ENCODE results near the gene SHOC2.

Gene SHOC2

GRCh38 chr10:110923856-110924493, 4.6 kb downstream of the SHOC2 start:
- H3K4me1 ChIP-seq (ENCODE audit: control insufficient read depth in 1 of 2, insufficient read depth in 2 of 2, low read length in 2 of 2) = peaks cover 16 to 35% of the 10 kb centered on the region in 2 donors
- H3K36me3 ChIP-seq (ENCODE audit: control insufficient read depth in 1 of 2, insufficient read depth in 2 of 2, low read length in 2 of 2) = peaks cover 0 to under 1% of the 10 kb centered on the region in 2 donors
- H3K4me3 ChIP-seq (ENCODE audit: low read depth in 1 of 2, low read length in 2 of 2) = no peak overlapping the region
- no peaks in the 10 kb centered on the region for H3K9me3 ChIP-seq (ENCODE audit: control insufficient read depth in 1 of 2, low read length in 2 of 2)
- H3K27me3 ChIP-seq (ENCODE audit: low read depth, low read length) = no peaks in the 10 kb centered on the region
- H3K27ac ChIP-seq (ENCODE audit: low read length) = no peak overlapping the region

- Histone ChIP-seq H3K27ac (ENCODE audit: low read length) (no peak overlapping the region), H3K4me3 (ENCODE audit: low read depth in 1 of 2, low read length in 2 of 2) (no peak overlapping the region), H3K27me3 (ENCODE audit: low read depth, low read length) (no peaks in the 10 kb centered on the region), H3K4me1 (ENCODE audit: control insufficient read depth in 1 of 2, insufficient read depth in 2 of 2, low read length in 2 of 2) (peaks cover 16 to 32% of the 10 kb centered on the region in 2 donors), H3K36me3 (ENCODE audit: control insufficient read depth in 1 of 2, insufficient read depth in 2 of 2, low read length in 2 of 2) (no peaks in the 10 kb centered on the region), H3K9me3 (ENCODE audit: control insufficient read depth in 1 of 2, low read length in 2 of 2) (no peaks in the 10 kb centered on the region)
Observed at GRCh38 chr10:110927461-110927860, 8.1 kb downstream of the SHOC2 start.

DNA sequence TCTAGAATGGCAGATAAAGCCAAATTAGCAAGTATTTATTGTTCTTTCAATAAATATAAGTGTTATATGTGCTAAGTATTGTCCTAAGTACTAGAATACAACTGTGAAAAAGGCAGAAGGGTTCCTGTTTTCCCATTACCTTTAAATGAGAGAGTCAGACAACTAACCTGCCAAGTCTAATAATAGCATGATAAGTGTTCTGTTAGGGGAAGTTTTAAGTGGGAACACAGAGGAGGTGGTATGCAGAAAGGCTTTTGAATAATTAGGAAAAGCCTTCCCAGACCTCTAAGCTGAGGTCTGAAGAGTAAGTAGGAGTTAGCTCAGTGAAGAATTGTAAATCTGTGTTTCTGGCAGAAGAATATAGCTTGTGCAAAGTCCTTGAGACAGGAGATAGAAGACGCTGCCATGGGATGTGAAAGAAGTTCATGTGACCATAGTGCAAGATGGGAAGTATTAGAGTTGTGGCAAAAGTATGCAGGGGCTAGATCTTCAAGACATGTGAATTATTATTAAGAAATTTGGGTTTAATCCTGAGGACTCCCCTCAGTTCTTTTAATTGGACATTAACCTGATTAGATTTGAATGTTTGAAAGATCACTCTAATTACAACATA, 12.5 kb downstream of the SHOC2 start:
- no peaks in the 10 kb centered on the region for H3K36me3 ChIP-seq (ENCODE audit: control insufficient read depth in 1 of 2, insufficient read depth in 2 of 2, low read length in 2 of 2)
- no peaks in the 10 kb centered on the region for H3K27me3 ChIP-seq (ENCODE audit: low read depth, low read length)
- H3K4me1 ChIP-seq (ENCODE audit: control insufficient read depth in 1 of 2, insufficient read depth in 2 of 2, low read length in 2 of 2) = peaks cover 5 to 20% of the 10 kb centered on the region in 2 donors
- H3K4me3 ChIP-seq (ENCODE audit: low read depth in 1 of 2, low read length in 2 of 2) = no peak overlapping the region
- no peaks in the 10 kb centered on the region for H3K9me3 ChIP-seq (ENCODE audit: control insufficient read depth in 1 of 2, low read length in 2 of 2)
- no peak overlapping the region for H3K27ac ChIP-seq (ENCODE audit: low read length)

DNA sequence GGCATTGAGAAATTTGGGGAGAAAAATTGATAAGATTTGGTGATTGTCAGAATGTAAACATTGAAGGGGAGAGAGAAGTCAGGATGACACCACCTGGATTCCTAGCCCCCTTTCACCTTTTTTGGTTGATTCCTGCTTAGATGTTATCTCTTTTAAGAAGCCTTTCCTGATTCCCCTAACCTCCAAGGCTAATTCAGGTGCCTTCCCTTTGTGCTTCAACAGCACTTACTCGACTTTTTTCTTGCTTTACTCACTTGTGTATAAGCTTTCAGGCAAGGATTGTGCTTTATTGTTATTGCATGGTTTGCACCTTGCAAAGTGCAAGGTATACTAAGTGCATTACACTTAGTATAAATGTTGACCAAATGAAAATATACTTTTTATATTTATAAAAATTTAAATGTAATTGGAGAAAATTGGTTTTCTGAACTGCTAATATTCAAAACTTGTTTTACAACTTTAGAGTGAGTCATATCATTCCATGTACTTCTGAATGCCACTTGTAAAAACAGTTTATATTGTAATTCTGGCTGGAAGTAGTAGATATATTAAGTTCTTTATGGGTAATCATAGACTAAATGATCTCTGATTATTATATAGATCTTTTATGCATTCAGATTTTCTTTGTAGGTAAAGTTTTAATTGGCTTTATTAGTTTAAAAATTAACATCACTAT, 13.2 kb downstream of the SHOC2 start:
- H3K9me3 ChIP-seq (ENCODE audit: control insufficient read depth in 1 of 2, low read length in 2 of 2) = no peaks in the 10 kb centered on the region
- H3K4me3 ChIP-seq (ENCODE audit: low read depth in 1 of 2, low read length in 2 of 2) = no peak overlapping the region
- H3K36me3 ChIP-seq (ENCODE audit: control insufficient read depth in 1 of 2, insufficient read depth in 2 of 2, low read length in 2 of 2) = no peaks in the 10 kb centered on the region
- H3K4me1 ChIP-seq (ENCODE audit: control insufficient read depth in 1 of 2, insufficient read depth in 2 of 2, low read length in 2 of 2) = peaks cover 5 to 20% of the 10 kb centered on the region in 2 donors
- no peak overlapping the region for H3K27ac ChIP-seq (ENCODE audit: low read length)
- no peaks in the 10 kb centered on the region for H3K27me3 ChIP-seq (ENCODE audit: low read depth, low read length)

DNA sequence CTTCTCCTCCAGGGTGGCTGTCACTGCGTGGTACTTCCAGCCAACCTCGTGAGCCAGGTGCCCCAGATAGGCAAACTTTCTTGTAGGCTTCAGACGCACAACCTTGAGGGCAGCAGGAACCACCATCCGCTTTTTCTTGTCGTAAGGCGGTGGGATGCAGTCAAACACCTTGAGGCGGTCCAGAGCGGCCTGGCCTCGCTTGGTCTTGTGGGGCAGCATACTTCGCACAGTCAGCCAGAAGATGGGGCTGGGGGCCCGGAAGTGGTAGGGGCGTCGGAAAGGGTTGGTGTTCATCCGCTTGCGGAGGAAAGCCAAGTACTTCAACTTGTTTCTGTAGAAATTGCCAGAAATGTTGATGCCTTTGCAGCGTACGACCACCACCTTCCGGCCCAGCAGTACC, 17.4 kb downstream of the SHOC2 start:
- H3K4me3 ChIP-seq (ENCODE audit: low read depth in 1 of 2, low read length in 2 of 2) = no peak overlapping the region
- H3K36me3 ChIP-seq (ENCODE audit: control insufficient read depth in 1 of 2, insufficient read depth in 2 of 2, low read length in 2 of 2) = no peaks in the 10 kb centered on the region
- no peaks in the 10 kb centered on the region for H3K27me3 ChIP-seq (ENCODE audit: low read depth, low read length)
- peaks cover 5 to 9% of the 10 kb centered on the region in 2 donors for H3K4me1 ChIP-seq (ENCODE audit: control insufficient read depth in 1 of 2, insufficient read depth in 2 of 2, low read length in 2 of 2)
- no peak overlapping the region for H3K27ac ChIP-seq (ENCODE audit: low read length)
- H3K9me3 ChIP-seq (ENCODE audit: control insufficient read depth in 1 of 2, low read length in 2 of 2) = no peaks in the 10 kb centered on the region

GRCh38 chr10:110939419-110939818, 20.0 kb downstream of the SHOC2 start:
- Histone ChIP-seq H3K4me1 (ENCODE audit: control insufficient read depth in 1 of 2, insufficient read depth in 2 of 2, low read length in 2 of 2) (no peaks in the 10 kb centered on the region), H3K36me3 (ENCODE audit: control insufficient read depth in 1 of 2, insufficient read depth in 2 of 2, low read length in 2 of 2) (peaks cover 0 to 8% of the 10 kb centered on the region in 2 donors)

DNA sequence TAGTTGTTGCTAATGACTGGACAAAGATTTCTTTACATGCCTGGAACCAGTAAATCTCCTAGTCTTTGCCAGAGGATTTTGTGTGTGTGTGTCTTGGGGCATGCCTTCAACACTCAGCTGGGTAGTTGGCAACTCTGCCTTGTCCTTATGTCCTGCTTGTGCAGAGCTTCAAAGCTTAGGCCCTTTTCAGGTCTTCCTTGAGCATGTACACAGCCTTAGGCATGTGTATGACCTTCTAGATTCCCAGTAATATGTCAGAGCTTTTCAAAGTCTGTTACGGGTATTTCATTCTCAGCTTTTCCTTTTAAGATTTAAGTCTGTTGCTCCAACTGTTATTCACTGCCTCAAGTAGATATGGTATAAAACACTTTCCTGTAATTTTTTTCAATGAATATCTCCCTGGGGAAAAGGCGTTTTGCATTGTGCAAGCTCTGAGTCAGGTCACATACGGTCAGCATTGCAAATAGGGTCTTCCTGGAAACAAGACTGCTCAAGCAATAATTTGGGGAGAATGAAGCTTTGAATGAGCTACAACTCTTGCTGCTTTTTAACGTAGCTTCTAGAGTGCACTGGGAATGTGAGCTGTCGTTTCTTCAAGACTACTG, 25.5 kb downstream of the SHOC2 start:
- peaks cover 0 to 8% of the 10 kb centered on the region in 2 donors for H3K36me3 ChIP-seq (ENCODE audit: control insufficient read depth in 1 of 2, insufficient read depth in 2 of 2, low read length in 2 of 2)
- no peaks in the 10 kb centered on the region for H3K9me3 ChIP-seq (ENCODE audit: control insufficient read depth in 1 of 2, low read length in 2 of 2)
- H3K4me3 ChIP-seq (ENCODE audit: low read depth in 1 of 2, low read length in 2 of 2) = no peak overlapping the region
- peaks cover 0 to 6% of the 10 kb centered on the region in 2 donors for H3K4me1 ChIP-seq (ENCODE audit: control insufficient read depth in 1 of 2, insufficient read depth in 2 of 2, low read length in 2 of 2)
- H3K27me3 ChIP-seq (ENCODE audit: low read depth, low read length) = no peaks in the 10 kb centered on the region
- H3K27ac ChIP-seq (ENCODE audit: low read length) = no peak overlapping the region

More at GRCh38 chr10:110939419-110939818, 20.0 kb downstream of the SHOC2 start:
- no peak overlapping the region for H3K4me3 ChIP-seq (ENCODE audit: low read depth in 1 of 2, low read length in 2 of 2)
- H3K27me3 ChIP-seq (ENCODE audit: low read depth, low read length) = no peaks in the 10 kb centered on the region
- H3K27ac ChIP-seq (ENCODE audit: low read length) = no peak overlapping the region
- no peaks in the 10 kb centered on the region for H3K9me3 ChIP-seq (ENCODE audit: control insufficient read depth in 1 of 2, low read length in 2 of 2)

DNA sequence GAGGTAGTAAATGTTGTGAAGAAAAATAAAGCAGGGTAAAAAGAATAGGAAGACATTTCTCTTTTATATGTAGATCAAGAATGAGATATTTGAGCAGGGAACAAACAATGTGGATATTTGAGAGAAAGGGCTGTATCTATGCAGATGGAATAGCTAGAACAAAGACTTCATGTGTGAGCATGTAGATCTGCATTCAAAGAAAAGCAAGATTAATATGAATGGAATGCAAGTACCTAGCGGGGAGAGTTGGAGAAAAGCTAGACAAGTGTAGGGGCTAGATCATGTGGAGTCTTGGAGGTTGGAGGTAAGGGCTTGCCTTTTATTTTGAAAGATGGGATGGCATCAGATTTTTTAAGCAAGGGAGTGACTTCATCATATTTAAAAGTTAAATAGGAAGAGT, 27.1 kb downstream of the SHOC2 start:
- peaks cover 0 to 6% of the 10 kb centered on the region in 2 donors for H3K4me1 ChIP-seq (ENCODE audit: control insufficient read depth in 1 of 2, insufficient read depth in 2 of 2, low read length in 2 of 2)
- no peaks in the 10 kb centered on the region for H3K27me3 ChIP-seq (ENCODE audit: low read depth, low read length)
- no peaks in the 10 kb centered on the region for H3K9me3 ChIP-seq (ENCODE audit: control insufficient read depth in 1 of 2, low read length in 2 of 2)
- H3K27ac ChIP-seq (ENCODE audit: low read length) = no peak overlapping the region
- peaks cover 0 to 8% of the 10 kb centered on the region in 2 donors for H3K36me3 ChIP-seq (ENCODE audit: control insufficient read depth in 1 of 2, insufficient read depth in 2 of 2, low read length in 2 of 2)
- H3K4me3 ChIP-seq (ENCODE audit: low read depth in 1 of 2, low read length in 2 of 2) = no peak overlapping the region

DNA sequence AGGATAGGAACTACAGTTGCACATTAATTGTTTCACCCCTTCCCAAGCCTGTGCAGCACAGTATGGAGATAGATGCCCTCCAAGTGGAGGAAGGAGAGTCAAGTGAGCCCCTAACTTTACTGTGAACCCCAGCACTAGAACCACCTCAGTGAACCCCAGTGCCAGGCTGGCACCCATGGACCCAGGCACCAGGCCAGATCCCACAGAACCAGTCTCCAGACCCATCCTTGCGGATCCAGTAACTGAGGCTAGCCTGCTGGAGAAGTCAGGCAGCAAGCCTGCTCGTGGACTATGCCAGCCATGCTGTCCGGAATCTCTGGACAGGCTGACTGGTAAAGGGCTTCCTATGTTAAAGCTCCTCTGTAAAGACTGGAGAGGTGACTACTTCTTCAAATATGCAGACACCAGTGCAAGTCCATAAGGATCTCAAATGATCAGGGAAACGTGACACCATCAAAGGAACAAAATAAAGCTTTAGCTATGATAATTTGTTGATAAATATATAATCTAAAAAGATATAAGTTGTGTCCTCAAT, 27.7 kb downstream of the SHOC2 start:
- H3K9me3 ChIP-seq (ENCODE audit: control insufficient read depth in 1 of 2, low read length in 2 of 2) = no peaks in the 10 kb centered on the region
- peaks cover 0 to 8% of the 10 kb centered on the region in 2 donors for H3K36me3 ChIP-seq (ENCODE audit: control insufficient read depth in 1 of 2, insufficient read depth in 2 of 2, low read length in 2 of 2)
- no peaks in the 10 kb centered on the region for H3K27me3 ChIP-seq (ENCODE audit: low read depth, low read length)
- H3K27ac ChIP-seq (ENCODE audit: low read length) = no peak overlapping the region
- H3K4me3 ChIP-seq (ENCODE audit: low read depth in 1 of 2, low read length in 2 of 2) = no peak overlapping the region
- H3K4me1 ChIP-seq (ENCODE audit: control insufficient read depth in 1 of 2, insufficient read depth in 2 of 2, low read length in 2 of 2) = peaks cover 0 to 6% of the 10 kb centered on the region in 2 donors

DNA sequence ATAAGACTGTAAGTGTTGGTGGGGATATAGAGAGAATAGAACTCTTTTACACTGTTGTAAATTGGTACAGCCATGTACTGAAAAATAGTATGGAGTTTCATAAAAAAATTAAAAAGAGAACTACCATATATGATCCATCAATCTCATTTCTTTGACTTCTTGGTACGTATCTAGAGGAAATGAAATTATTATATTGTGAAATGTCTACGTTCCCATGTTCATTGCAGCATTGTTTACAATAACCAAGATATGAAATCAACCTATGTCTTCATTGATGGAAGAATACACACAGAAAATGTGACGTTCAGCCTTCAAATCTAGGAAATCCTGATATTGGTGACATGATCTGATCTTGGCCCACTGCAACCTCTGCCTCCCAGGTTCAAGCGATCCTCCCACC, 32.0 kb downstream of the SHOC2 start:
- Histone ChIP-seq H3K27ac (ENCODE audit: low read length) (no peak overlapping the region), H3K36me3 (ENCODE audit: control insufficient read depth in 1 of 2, insufficient read depth in 2 of 2, low read length in 2 of 2) (no peaks in the 10 kb centered on the region), H3K9me3 (ENCODE audit: control insufficient read depth in 1 of 2, low read length in 2 of 2) (no peaks in the 10 kb centered on the region), H3K4me1 (ENCODE audit: control insufficient read depth in 1 of 2, insufficient read depth in 2 of 2, low read length in 2 of 2) (peaks cover 0 to 6% of the 10 kb centered on the region in 2 donors), H3K4me3 (ENCODE audit: low read depth in 1 of 2, low read length in 2 of 2) (no peak overlapping the region), H3K27me3 (ENCODE audit: low read depth, low read length) (no peaks in the 10 kb centered on the region)

DNA sequence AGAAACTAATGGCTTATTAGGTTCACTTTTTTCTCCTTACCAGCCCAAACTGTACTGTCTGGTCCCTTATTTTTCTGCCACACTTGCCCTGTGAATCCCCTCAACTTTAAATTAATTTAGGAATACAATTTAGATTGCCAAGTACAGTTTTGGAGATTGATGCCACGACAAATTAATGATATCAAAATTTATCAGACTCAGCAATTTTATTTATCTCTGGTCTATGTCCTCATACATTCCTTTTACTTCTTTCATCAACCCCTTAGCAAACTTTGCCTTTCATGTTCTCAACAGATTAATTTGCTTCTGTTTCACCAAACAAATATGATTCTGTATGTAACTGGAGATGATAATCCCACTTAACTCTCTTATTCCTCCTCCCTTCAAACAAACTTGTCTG, 38.2 kb downstream of the SHOC2 start:
- Histone ChIP-seq H3K9me3 (ENCODE audit: control insufficient read depth in 1 of 2, low read length in 2 of 2) (no peaks in the 10 kb centered on the region), H3K27me3 (ENCODE audit: low read depth, low read length) (no peaks in the 10 kb centered on the region), H3K36me3 (ENCODE audit: control insufficient read depth in 1 of 2, insufficient read depth in 2 of 2, low read length in 2 of 2) (no peaks in the 10 kb centered on the region), H3K4me1 (ENCODE audit: control insufficient read depth in 1 of 2, insufficient read depth in 2 of 2, low read length in 2 of 2) (peaks cover 0 to 22% of the 10 kb centered on the region in 2 donors), H3K4me3 (ENCODE audit: low read depth in 1 of 2, low read length in 2 of 2) (no peak overlapping the region), H3K27ac (ENCODE audit: low read length) (no peak overlapping the region)
